ENCODE results near the gene CBFA2T3. TPM values are rescaled to one million over a fixed set of nuclear protein-coding genes. Genes with fewer than 3 reads are reported as not detected.

Gene CBFA2T3
- polyA plus RNA-seq, 1 experiment, result not detected

- TF ChIP-seq CTCF (IDR thresholded peaks at IDR 0.05; ENCODE audit: insufficient read depth, low read depth, low read length), result no peak
- no peak overlapping the region for H3K4me3 ChIP-seq (ENCODE audit: low read depth, low read length)
- ChIA-PET CTCF (interaction anchor here (1.0 kb wide), 1 partner anchor 25 kb away, joined by 3 read pairs; no protein-coding TSS in a partner anchor), POLR2A (no interaction called here)
- no peaks in the 10 kb centered on the region for H3K36me3 ChIP-seq (ENCODE audit: control insufficient read depth, insufficient read depth, low read length)
- H3K27me3 ChIP-seq (ENCODE audit: control insufficient read depth, insufficient read depth, low read length), result peaks cover 1% of the 10 kb centered on the region; the same call in 1 of the 2 replicates
- DNase-seq (ENCODE audit: low read depth), result no peak
These were observed 73.7 kb downstream of the CBFA2T3 start for GRCh38 chr16:88903267-88903666.

GRCh38 chr16:88902744-88903143 is 74.3 kb downstream of the CBFA2T3 start:
- peaks cover 1% of the 10 kb centered on the region; the same call in 1 of the 2 replicates for H3K27me3 ChIP-seq (ENCODE audit: control insufficient read depth, insufficient read depth, low read length)
- no peaks in the 10 kb centered on the region for H3K36me3 ChIP-seq (ENCODE audit: control insufficient read depth, insufficient read depth, low read length)
- CTCF ChIA-PET, result no interaction called here
- no peak for DNase-seq (ENCODE audit: low read depth)
- no peak overlapping the region for H3K4me3 ChIP-seq (ENCODE audit: low read depth, low read length)
- POLR2A ChIA-PET, result no interaction called here
- no peak for TF ChIP-seq CTCF (IDR thresholded peaks at IDR 0.05; ENCODE audit: insufficient read depth, low read depth, low read length)

- POLR2A ChIA-PET, result no interaction called here
- no peaks in the 10 kb centered on the region for H3K27me3 ChIP-seq (ENCODE audit: control insufficient read depth, insufficient read depth, low read length)
- CTCF ChIA-PET, result interaction anchor here (0.7 kb wide), 1 partner anchor 15 kb away, joined by 3 read pairs; no protein-coding TSS in a partner anchor
- TF ChIP-seq CTCF (IDR thresholded peaks at IDR 0.05; ENCODE audit: insufficient read depth, low read depth, low read length), result no peak
- no peak for DNase-seq (ENCODE audit: low read depth)
- H3K36me3 ChIP-seq (ENCODE audit: control insufficient read depth, insufficient read depth, low read length), result no peaks in the 10 kb centered on the region
- H3K4me3 ChIP-seq (ENCODE audit: low read depth, low read length), result no peak overlapping the region
These were observed 75.2 kb downstream of the CBFA2T3 start for GRCh38 chr16:88901718-88902337.

- Histone ChIP-seq H3K4me3 (ENCODE audit: low read depth, low read length) (no peak overlapping the region), H3K27me3 (ENCODE audit: control insufficient read depth, insufficient read depth, low read length) (no peaks in the 10 kb centered on the region), H3K36me3 (ENCODE audit: control insufficient read depth, insufficient read depth, low read length) (no peaks in the 10 kb centered on the region)
- no peak for DNase-seq (ENCODE audit: low read depth)
- POLR2A ChIA-PET, result no interaction called here
- CTCF ChIA-PET, result interaction anchor here (1.1 kb wide), 1 partner anchor 14 kb away, joined by 3 read pairs; no protein-coding TSS in a partner anchor
- TF ChIP-seq CTCF (IDR thresholded peaks at IDR 0.05; ENCODE audit: insufficient read depth, low read depth, low read length), result no peak
These were observed 76.3 kb downstream of the CBFA2T3 start for GRCh38 chr16:88900662-88901052.

- no peak for DNase-seq (ENCODE audit: low read depth)
- Histone ChIP-seq H3K27me3 (ENCODE audit: control insufficient read depth, insufficient read depth, low read length) (no peaks in the 10 kb centered on the region), H3K4me3 (ENCODE audit: low read depth, low read length) (no peak overlapping the region), H3K36me3 (ENCODE audit: control insufficient read depth, insufficient read depth, low read length) (no peaks in the 10 kb centered on the region)
- CTCF ChIA-PET, result interaction anchor here (1.1 kb wide), 1 partner anchor 15 kb away, joined by 3 read pairs; no protein-coding TSS in a partner anchor
- no peak for TF ChIP-seq CTCF (IDR thresholded peaks at IDR 0.05; ENCODE audit: insufficient read depth, low read depth, low read length)
- POLR2A ChIA-PET, result no interaction called here
These were observed 76.9 kb downstream of the CBFA2T3 start for GRCh38 chr16:88899901-88900661.

Data from BJ (cell line).